HepG2 (cell line): ENCODE data around the gene KCNQ5. TPM values are rescaled to one million over a fixed set of nuclear protein-coding genes. Genes with fewer than 3 reads are reported as not detected.

Experiments
- ATAC-seq: fragments of 200-7000 bp; cut with Tn5 transposase; 3 replicates; pipeline ENCODE4 v1.9.1; 2020; ENCODE audit warnings: mild to moderate bottlenecking, moderate library complexity
- BruUV-seq: library from RNA; stranded (reverse); fragments of 400-500 nt; replicated peaks from 2 replicates; lab custom pipeline; 2021; lab: Mats Ljungman, UMichigan
- CTCF ChIA-PET: fragments of 300-600 bp; formaldehyde crosslinking; extraction: SDS; loops from one replicate; lab custom pipeline; 2021; ENCODE audit warnings: low total read pairs, inconsistent platforms, low intra/inter-chr PET ratio; lab: Yijun Ruan, JAX
- POLR2A ChIA-PET: fragments of 350-600 bp; sonication (Branson Sonifier 250); formaldehyde crosslinking; loops from one replicate; lab custom pipeline; 2020; ENCODE audit warnings: antibody characterized with exemption, inconsistent platforms; lab: Yijun Ruan, JAX
- DNase-seq: peaks from one replicate; pipeline ENCODE4 v3.0.0-alpha.2; 2015; ENCODE audit warnings: low spot score
- FAIRE-seq: peaks from 3 replicates; lab custom pipeline; 2011; peaks lifted over from hg19 to GRCh38; lab: Jason Lieb, UNC
- H2AFZ ChIP-seq: one replicate; pipeline ENCODE4 v1.6.1; 2011; ENCODE audit warnings: low read length, inconsistent platforms
- H3K27ac ChIP-seq: fragments of 300-600 bp; 3 replicates; pipeline ENCODE4 v1.8.0; 2011; ENCODE audit warnings: mixed run types, mild to moderate bottlenecking, mixed read lengths, low read length, inconsistent platforms; ENCODE audit not compliant: insufficient read depth; ENCODE audit errors: extremely low read length
- H3K27me3 ChIP-seq, 2 experiments: fragments of 200-600 bp in 1 of 2; 2 replicates in 1 of 2; 3 replicates in 1 of 2; pipeline versions ENCODE4 v1.6.0 to v1.8.0; 2011; ENCODE audit warnings: low read length in 2 of 2, mild to moderate bottlenecking in 2 of 2, moderate library complexity in 2 of 2, inconsistent platforms in 1 of 2; ENCODE audit not compliant: insufficient read depth in 2 of 2, control insufficient read depth in 1 of 2
- H3K36me3 ChIP-seq, 2 experiments: fragments of 200-600 bp in 1 of 2; replicated peaks in 1 of 2; 2 replicates in 1 of 2; 3 replicates in 1 of 2; pipeline versions ENCODE4 v1.5.1 to v1.8.0; 2011; ENCODE audit warnings: low read length in 2 of 2, inconsistent platforms in 1 of 2; ENCODE audit not compliant: insufficient read depth in 2 of 2, control insufficient read depth in 1 of 2
- H3K4me1 ChIP-seq: 2 replicates; pipeline ENCODE4 v1.5.1; 2012; ENCODE audit warnings: low read length, inconsistent platforms; ENCODE audit not compliant: insufficient read depth
- H3K4me2 ChIP-seq: 2 replicates; pipeline ENCODE4 v1.6.0; 2011; ENCODE audit warnings: low read depth, low read length, inconsistent platforms
- H3K4me3 ChIP-seq, 3 experiments: fragments of 200-600 bp in 1 of 3; sonication (generic), shearing (Covaris generic) in 1 of 3; replicated peaks in 1 of 3; 2 replicates each; pipeline ENCODE4 v1.5.1; 2011 to 2016; ENCODE audit warnings: low read length in 3 of 3, inconsistent platforms in 2 of 3, low read depth in 2 of 3, mild to moderate bottlenecking in 2 of 3, control low read depth in 1 of 3, mixed read lengths in 1 of 3; ENCODE audit not compliant: insufficient read depth in 1 of 3
- H3K79me2 ChIP-seq: one replicate; pipeline ENCODE4 v1.6.1; 2011; ENCODE audit warnings: low read length, inconsistent platforms; ENCODE audit not compliant: insufficient read depth
- H3K9ac ChIP-seq: 2 replicates; pipeline ENCODE4 v1.6.0; 2011; ENCODE audit warnings: mild to moderate bottlenecking, low read depth, low read length, inconsistent platforms; ENCODE audit not compliant: insufficient read depth
- H3K9me3 ChIP-seq: 2 replicates; pipeline ENCODE4 v1.5.1; 2012; ENCODE audit warnings: mild to moderate bottlenecking, low read length
- H4K20me1 ChIP-seq: 2 replicates; pipeline ENCODE4 v1.6.0; 2011; ENCODE audit warnings: inconsistent platforms, mild to moderate bottlenecking, low read length, moderate library complexity; ENCODE audit not compliant: insufficient read depth
- ARHGAP35 ChIP-seq: sonication (generic); formaldehyde crosslinking; IDR thresholded peaks from 2 replicates; pipeline ENCODE4 v1.9.0; 2022; ENCODE audit warnings: mild to moderate bottlenecking, inconsistent platforms, moderate library complexity, missing genetic modification reagents, borderline replicate concordance
- CSRNP2 ChIP-seq: sonication (generic); formaldehyde crosslinking; conservative IDR thresholded peaks from 2 replicates; pipeline ENCODE4 v1.8.0; 2022; ENCODE audit warnings: low read depth, missing genetic modification reagents
- MED8 ChIP-seq: sonication (generic); formaldehyde crosslinking; IDR thresholded peaks from 2 replicates; pipeline ENCODE4 v1.8.1; 2023; ENCODE audit warnings: mild to moderate bottlenecking, missing genetic modification reagents; ENCODE audit not compliant: insufficient replicate concordance
- MYPOP ChIP-seq: sonication (generic); formaldehyde crosslinking; IDR thresholded peaks from 2 replicates; pipeline ENCODE4 v1.8.1; 2023; ENCODE audit warnings: mild to moderate bottlenecking, moderate library complexity, missing genetic modification reagents
- ZNF33B ChIP-seq: sonication (generic); formaldehyde crosslinking; IDR thresholded peaks from 2 replicates; pipeline ENCODE4 v1.5.1; 2020; ENCODE audit warnings: mild to moderate bottlenecking, missing genetic modification reagents
- ZNF343 ChIP-seq: sonication (generic); formaldehyde crosslinking; IDR thresholded peaks from 2 replicates; pipeline ENCODE4 v1.4.0; 2020; ENCODE audit warnings: mild to moderate bottlenecking, missing genetic modification reagents
- ZNF44 ChIP-seq: sonication (generic); formaldehyde crosslinking; IDR thresholded peaks from 2 replicates; pipeline ENCODE4 v1.5.1; 2020; ENCODE audit warnings: mild to moderate bottlenecking, missing genetic modification reagents
- ZNF775 ChIP-seq: sonication (generic); formaldehyde crosslinking; IDR thresholded peaks from 2 replicates; pipeline ENCODE4 v1.4.0; 2020; ENCODE audit warnings: missing genetic modification reagents, mild to moderate bottlenecking, moderate library complexity, borderline replicate concordance
- WGBS: methylation state at CpG from one replicate; pipeline ENCODE4 v1.1.6; 2017; ENCODE audit warnings: low lambda C conversion rate; 5-methylcytosine and 5-hydroxymethylcytosine counted together
- in situ Hi-C: cut with HindIII; loops from 2 replicates; pipeline ENCODE4 v1.10.0; 2017; ENCODE audit warnings: low pct_unique_long_range_greater_than_20kb; ENCODE audit not compliant: extremely low pct_ligation_motif_present
- intact Hi-C: fragments of 100-400 bp; cut with micrococcal nuclease; formaldehyde crosslinking; loops from one replicate; pipeline ENCODE4 v1.10.0; 2022; ENCODE audit not compliant: unreplicated experiment
- polyA plus RNA-seq, 8 experiments: library from polyadenylated mRNA; depleted of rRNA in 3 of 8; stranded (reverse) in 7 of 8; unstranded in 1 of 8; fragments of >200 nt; fragmentation: Illumina TruSeq in 4 of 8; extraction: Trizol in 4 of 8; gene quantifications; 2 replicates each; pipeline versions ENCODE4 v1.2.1 to v1.2.3, GENCODE V29; 2011 to 2016; ENCODE audit warnings: low read depth in 4 of 8, missing spikeins in 1 of 8, mixed read lengths in 1 of 8; ENCODE audit not compliant: insufficient read depth in 1 of 8
- total RNA-seq, 5 experiments: library from RNA; depleted of rRNA; stranded (reverse); fragments of >200 nt; fragmentation: Illumina TruSeq; extraction: Trizol; gene quantifications; 2 replicates each; pipeline ENCODE4 v1.2.3, GENCODE V29; 2016; ENCODE audit warnings: low read depth in 1 of 5

Gene KCNQ5
- total and polyA plus RNA-seq, 2 of the 13 experiments (the other 11 are each of a cell fraction or from before 2014, with no cell fraction given): 0.04 TPM; not detected in 1

- no TSS peak for BruUV-seq
- ChIA-PET CTCF (no interaction called here), POLR2A (no interaction called here)
- 0% methylated on average over 1 of the region's 1 CpG for WGBS
- H2AFZ ChIP-seq: no peak overlapping the region
- H3K4me2 ChIP-seq: no peak overlapping the region
- H4K20me1 ChIP-seq: no peaks in the 10 kb centered on the region
- no peak for TF ChIP-seq ARHGAP35 (CRISPR knock-in tag)
- TF ChIP-seq ZNF44 (CRISPR knock-in tag): no peak
- no peak for TF ChIP-seq ZNF343 (CRISPR knock-in tag)
- TF ChIP-seq ZNF33B (CRISPR knock-in tag): no peak
- TF ChIP-seq ZNF775: no peak
- no peak for TF ChIP-seq MED8
- no peak for TF ChIP-seq MYPOP
- TF ChIP-seq CSRNP2 (CRISPR knock-in tag): no peak
- H3K79me2 ChIP-seq: no peaks in the 10 kb centered on the region
- no peak for FAIRE-seq
- no peaks in the 10 kb centered on the region for H3K36me3 ChIP-seq
- H3K27ac ChIP-seq: no peak overlapping the region
- in situ Hi-C loops (no loop called here), intact Hi-C loops (no loop called here)
- ATAC-seq: no peak
- H3K27me3 ChIP-seq: no peaks in the 10 kb centered on the region
- no peak overlapping the region for H3K9ac ChIP-seq
- H3K9me3 ChIP-seq: no peaks in the 10 kb centered on the region
- H3K4me1 ChIP-seq: no peaks in the 10 kb centered on the region
- DNase-seq: no peak
- H3K4me3 ChIP-seq: no peak overlapping the region
These were observed 89.9 kb downstream of the KCNQ5 start for GRCh38 chr6:72711731-72712130.
